Ovary (tissue), 9 donors: ENCODE data around the gene SLC25A11. TPM values are rescaled to one million over a fixed set of nuclear protein-coding genes. Genes with fewer than 3 reads are reported as not detected.
A peak's percentile ranks its signal among the peaks of the same experiment; 100 is the strongest.

Source experiments
- DNase-seq, 5 donors: peaks; one replicate each; pipeline ENCODE4 v3.0.0-alpha.2; 2019 to 2020
- H3K27ac ChIP-seq, 2 donors: fragments of 200-600 bp; one replicate each; pipeline versions ENCODE4 v1.5.1 to v1.8.0; 2019 to 2022
- H3K27me3 ChIP-seq: fragments of 200-600 bp; one replicate; pipeline ENCODE4 v1.8.0; 2022
- H3K36me3 ChIP-seq: fragments of 200-600 bp; sonication (generic); one replicate; pipeline ENCODE4 v1.5.1; 2019
- H3K4me1 ChIP-seq: one replicate; pipeline ENCODE4 v1.8.1; 2013; ENCODE audit warnings: mild to moderate bottlenecking, moderate library complexity; ENCODE audit not compliant: insufficient read depth
- H3K4me3 ChIP-seq: fragments of 200-600 bp; sonication (generic); one replicate; pipeline ENCODE4 v1.5.1; 2017
- H3K9me3 ChIP-seq, 2 donors: fragments of 200-600 bp in 1 of 2; sonication (generic) in 1 of 2; one replicate each; pipeline versions ENCODE4 v1.5.1 to v1.8.1; 2013 to 2019; ENCODE audit warnings: mild to moderate bottlenecking in 1 of 2, moderate library complexity in 1 of 2
- CTCF ChIP-seq, 3 donors: fragments of 450-650 bp in 2 of 3; fragments of 200-600 bp in 1 of 3; IDR thresholded peaks; one replicate each; pipeline versions ENCODE4 v1.5.1 to v1.8.0; 2016 to 2022; ENCODE audit warnings: antibody characterized with exemption in 3 of 3, mild to moderate bottlenecking in 1 of 3
- EP300 ChIP-seq: sonication (generic); formaldehyde crosslinking; IDR thresholded peaks from one replicate; pipeline ENCODE4 v1.6.1; 2017; ENCODE audit warnings: antibody characterized with exemption
- POLR2A ChIP-seq: fragments of 450-650 bp; IDR thresholded peaks from one replicate; pipeline ENCODE4 v1.6.1; 2017; ENCODE audit warnings: antibody characterized with exemption, mild to moderate bottlenecking, moderate library complexity
- WGBS, 3 donors: extraction: QIAGEN DNeasy Blood & Tissue Kit in 1 of 3; methylation state at CpG; one replicate each; pipeline versions ENCODE4 v1.1.5 to v1.1.7; 2013 to 2017; 5-methylcytosine and 5-hydroxymethylcytosine counted together
- intact Hi-C, 4 donors: fragments of 100-400 bp; cut with DNase I; formaldehyde crosslinking; loops; one replicate each; pipeline versions ENCODE4 v1.11.0 to v1.15.1; 2022 to 2023
- polyA plus RNA-seq, 2 donors: library from polyadenylated mRNA; stranded (reverse); fragments of 200-250 nt in 1 of 2; fragments of 350-450 nt in 1 of 2; fragmentation: Illumina TruSeq in 1 of 2; extraction: RNeasy Lipid Tissue Mini Kit (QIAGEN cat#74804) in 1 of 2; gene quantifications; one replicate each; pipeline ENCODE4 v1.2.3, GENCODE V29; 2013 to 2014
- total RNA-seq, 7 donors: library from RNA; depleted of rRNA in 2 of 7; stranded (reverse); fragments of >200 nt in 2 of 7; fragmentation: NEBNext Ultra II Directional in 3 of 7; extraction: Animal tissue kit (Norgen Biotek cat#: 25700) in 3 of 7; gene quantifications; one replicate each; pipeline versions ENCODE4 v1.1.0 to v1.2.4, GENCODE V29; 2016 to 2023
- donor health status: DM: no; HTN: no; CAD: no; lungs with moderate emphysema.
- donor health status: DM: no; HTN: no; CAD: no.
- donor health status: Bipolar disorder and iron deficiency.
- donor health status: DM: yes; HTN: yes; CAD: no.
- donor health status: DM: no; HTN: no; CAD: no.
- donor health status: DM: yes; HTN: yes; CAD: no.

SLC25A11 gene
- total and polyA plus RNA-seq, 9 donors, result 12.7 to 55.4 (median 42.3) TPM

DNA sequence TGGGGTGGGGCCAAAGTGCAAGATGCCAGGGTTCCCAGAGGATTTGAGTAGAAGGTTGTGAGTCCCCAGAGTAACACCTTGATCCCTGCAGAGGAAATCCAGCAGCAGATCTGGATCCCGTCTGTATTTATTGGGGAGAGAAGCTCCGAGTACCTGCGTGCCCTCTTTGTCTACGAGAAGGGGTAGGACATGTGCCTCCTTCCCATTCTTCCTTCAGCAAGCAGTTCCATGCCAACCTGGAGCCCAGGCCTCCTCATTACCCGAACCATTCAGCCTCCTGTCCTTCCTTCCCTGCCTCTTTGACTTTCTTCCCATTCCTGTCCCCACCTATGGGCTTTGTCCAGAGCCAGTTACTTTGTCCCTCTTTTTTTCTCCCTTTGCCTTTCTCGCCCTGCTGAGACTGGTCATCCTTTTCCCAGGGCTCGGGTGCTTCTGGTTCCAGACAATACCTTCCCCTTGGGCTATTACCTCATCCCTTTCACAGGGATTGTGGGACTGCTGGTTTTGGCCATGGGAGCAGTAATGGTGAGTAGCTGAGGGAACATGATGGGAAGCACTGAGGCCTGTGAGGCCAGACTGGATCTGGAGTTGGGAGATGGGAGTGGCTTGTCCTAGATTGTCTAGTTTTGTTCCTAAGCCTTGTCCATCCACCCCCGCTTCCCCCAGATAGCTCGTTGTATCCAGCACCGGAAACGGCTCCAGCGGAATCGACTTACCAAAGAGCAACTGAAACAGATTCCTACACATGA lies 3.1 kb upstream of the SLC25A11 start:
- no peak overlapping the region for H3K27ac ChIP-seq

DNA sequence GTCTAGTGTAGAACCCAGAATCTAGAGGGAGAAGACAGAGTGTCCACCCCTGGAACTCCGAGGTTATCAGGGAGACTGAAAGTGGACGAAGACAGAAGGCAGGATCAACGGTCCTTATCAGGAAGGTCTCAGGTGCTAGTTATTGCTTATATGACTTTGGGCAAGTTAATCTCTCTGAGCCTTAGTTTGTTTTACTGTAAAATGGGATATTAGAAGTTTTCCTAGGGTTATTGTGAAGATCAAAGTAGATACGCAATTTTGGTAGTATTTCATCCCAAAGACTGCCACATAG lies 1.4 kb upstream of the SLC25A11 start:
- intact Hi-C loops, result no loop called here
- peaks cover 14% of the 10 kb centered on the region for H3K4me1 ChIP-seq
- no peaks in the 10 kb centered on the region for H3K36me3 ChIP-seq

More for the DNA sequence above, 3.1 kb upstream of the SLC25A11 start:
- TF ChIP-seq EP300, result no peak
- no peak for TF ChIP-seq CTCF (IDR thresholded peaks at IDR 0.05)
- no peak for TF ChIP-seq POLR2A
- H3K9me3 ChIP-seq, result no peaks in the 10 kb centered on the region
- peaks cover 14% of the 10 kb centered on the region for H3K4me1 ChIP-seq
- no peaks in the 10 kb centered on the region for H3K36me3 ChIP-seq
- WGBS, 3 donors, result 62 to 71% (median 66%) methylated on average over 13 of the region's 13 CpGs
- intact Hi-C loops, result no loop called here
- H3K27me3 ChIP-seq, result no peaks in the 10 kb centered on the region
- no peak overlapping the region for H3K4me3 ChIP-seq
- no peak for DNase-seq

DNA sequence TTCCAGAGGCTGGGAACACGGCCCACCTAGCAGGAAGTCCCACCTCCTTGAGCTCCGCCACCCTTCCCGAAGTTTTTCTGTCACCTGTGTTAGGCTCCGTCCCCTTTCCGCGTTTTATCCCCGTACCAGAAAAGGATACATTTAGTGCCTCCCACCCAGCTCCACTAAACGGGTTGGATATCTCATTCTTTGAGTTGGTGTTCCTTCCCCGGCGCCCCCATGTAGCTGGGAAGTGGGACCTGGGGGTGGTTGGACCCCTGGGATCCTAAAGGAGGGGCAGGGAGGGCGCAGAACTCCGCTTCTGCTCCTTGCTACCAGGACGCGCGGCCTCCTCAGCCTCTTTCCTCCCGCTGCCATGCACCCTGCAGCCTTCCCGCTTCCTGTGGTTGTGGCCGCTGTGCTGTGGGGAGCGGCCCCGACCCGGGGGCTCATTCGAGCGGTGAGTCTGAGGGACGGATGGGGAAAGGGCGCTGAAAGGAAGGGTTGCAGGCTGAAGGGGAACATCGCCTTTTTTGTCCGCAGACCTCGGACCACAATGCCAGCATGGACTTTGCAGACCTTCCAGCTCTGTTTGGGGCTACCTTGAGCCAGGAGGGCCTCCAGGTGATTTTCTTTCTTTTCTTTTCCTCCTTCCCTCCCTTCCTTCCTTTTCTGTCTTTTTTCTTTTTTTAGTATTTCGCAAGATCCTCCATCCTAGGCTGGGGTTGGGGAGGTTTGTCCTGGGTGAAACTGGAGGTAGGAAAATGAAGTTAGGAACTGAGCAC lies 891 bp upstream of the SLC25A11 start:
- intact Hi-C loops, result no loop called here
- WGBS, 3 donors, result 1 to 2% (median 2%) methylated on average over 29 of the region's 29 CpGs
- Histone ChIP-seq H3K4me3 (peak overlapping the region; percentile 88), H3K27me3 (no peaks in the 10 kb centered on the region), H3K9me3 (no peaks in the 10 kb centered on the region), H3K27ac (peak overlapping the region; percentile 76 to 93), H3K36me3 (no peaks in the 10 kb centered on the region), H3K4me1 (peaks cover 14% of the 10 kb centered on the region)
- TF ChIP-seq EP300, result no peak
- TF ChIP-seq POLR2A, result no peak
- TF ChIP-seq CTCF (IDR thresholded peaks at IDR 0.05), result no peak
- DNase-seq, result peak in 3 of 5 donors; percentile 49 to 87 (median 82)

More for the DNA sequence above, 1.4 kb upstream of the SLC25A11 start:
- no peaks in the 10 kb centered on the region for H3K27me3 ChIP-seq
- no peak for DNase-seq
- H3K9me3 ChIP-seq, result no peaks in the 10 kb centered on the region
- H3K4me3 ChIP-seq, result peak overlapping the region; percentile 88
- 30 to 48% (median 32%) methylated on average over 4 of the region's 4 CpGs for WGBS, 3 donors
- H3K27ac ChIP-seq, result no peak overlapping the region
- TF ChIP-seq CTCF (IDR thresholded peaks at IDR 0.05) (no peak), EP300 (no peak), POLR2A (no peak)

DNA sequence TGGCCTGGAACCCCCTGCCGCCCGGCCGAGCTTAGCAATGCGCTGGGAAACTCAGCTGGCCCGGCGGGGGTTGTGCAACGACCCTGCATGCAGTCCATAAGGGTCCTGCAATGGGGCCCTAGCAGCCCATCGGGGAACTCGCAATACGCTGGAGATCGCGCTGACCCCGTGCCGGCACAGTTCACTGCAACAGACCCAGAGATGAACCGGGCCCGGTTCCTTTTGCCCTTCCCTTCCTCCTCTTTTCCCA lies 375 bp downstream of the SLC25A11 start:
- H3K27ac ChIP-seq, result peak overlapping the region in 1 of 2 donors; percentile 93
- intact Hi-C loops, result no loop called here
- TF ChIP-seq POLR2A, result no peak
- no peak for TF ChIP-seq EP300
- no peak for TF ChIP-seq CTCF (IDR thresholded peaks at IDR 0.05)
- H3K4me1 ChIP-seq, result peaks cover 12% of the 10 kb centered on the region
- no peaks in the 10 kb centered on the region for H3K27me3 ChIP-seq
- 0% methylated on average over 12 to 16 of the region's 16 CpGs for WGBS, 3 donors
- no peaks in the 10 kb centered on the region for H3K36me3 ChIP-seq
- H3K9me3 ChIP-seq, result no peaks in the 10 kb centered on the region
- H3K4me3 ChIP-seq, result peak overlapping the region; percentile 88
- DNase-seq, result peak in 2 of 5 donors; percentile 29 to 49
